ENCODE results near the gene NUCKS1.

NUCKS1 gene

GRCh38 chr1:205772607-205773032 is 22.6 kb upstream of the NUCKS1 start:
- Histone ChIP-seq H3K36me3 (ENCODE audit: insufficient read depth, low read length) (no peaks in the 10 kb centered on the region; the same call in 1 of the 2 replicates), H3K27ac (ENCODE audit: low read depth, low read length, poor library complexity, severe bottlenecking) (no peak overlapping the region), H3F3A (ENCODE audit: insufficient read depth, low read length) (no peaks in the 10 kb centered on the region), H2AFZ (ENCODE audit: low read length) (no peak overlapping the region), H3K4me2 (ENCODE audit: low read length) (no peak overlapping the region), H3K9ac (ENCODE audit: low read length) (no peak overlapping the region), H3K27me3 (ENCODE audit: insufficient read depth, low read length) (peaks cover 10% of the 10 kb centered on the region; the same call in 1 of the 2 replicates), H3K9me2 (ENCODE audit: low read depth, low read length) (no peaks in the 10 kb centered on the region), H3K9me3 (ENCODE audit: low read length) (0 out of 2 replicates have a peak, but pooled peaks cover 5% of the 10 kb centered on the region), H3K4me3 (ENCODE audit: low read depth, low read length, poor library complexity, severe bottlenecking) (no peak overlapping the region), H4K20me1 (ENCODE audit: insufficient read depth, low read length) (no peaks in the 10 kb centered on the region), H3K79me2 (ENCODE audit: insufficient read depth, low read length) (no peaks in the 10 kb centered on the region), H3K4me1 (ENCODE audit: insufficient read depth, low read length, severe bottlenecking) (peaks cover 9% of the 10 kb centered on the region)
- TF ChIP-seq EZH2 (IDR thresholded peaks at IDR 0.05; ENCODE audit: borderline replicate concordance, low read length) (no peak), CTCF (IDR thresholded peaks at IDR 0.05; ENCODE audit: low read length) (no peak)

GRCh38 chr1:205770618-205771017 is 20.6 kb upstream of the NUCKS1 start:
- H2AFZ ChIP-seq (ENCODE audit: low read length): no peak overlapping the region
- H3K4me2 ChIP-seq (ENCODE audit: low read length): no peak overlapping the region
- no peak overlapping the region for H3K9ac ChIP-seq (ENCODE audit: low read length)
- no peak overlapping the region for H3K4me3 ChIP-seq (ENCODE audit: low read depth, low read length, poor library complexity, severe bottlenecking)
- peaks cover 9% of the 10 kb centered on the region for H3K4me1 ChIP-seq (ENCODE audit: insufficient read depth, low read length, severe bottlenecking)
- TF ChIP-seq EZH2 (IDR thresholded peaks at IDR 0.05; ENCODE audit: borderline replicate concordance, low read length) (no peak), CTCF (IDR thresholded peaks at IDR 0.05; ENCODE audit: low read length) (no peak)
- no peaks in the 10 kb centered on the region for H4K20me1 ChIP-seq (ENCODE audit: insufficient read depth, low read length)
- 0 out of 2 replicates have a peak, but pooled peaks cover under 1% of the 10 kb centered on the region for H3K27me3 ChIP-seq (ENCODE audit: insufficient read depth, low read length)
- H3K9me2 ChIP-seq (ENCODE audit: low read depth, low read length): no peaks in the 10 kb centered on the region
- H3K9me3 ChIP-seq (ENCODE audit: low read length): no peaks in the 10 kb centered on the region
- no peaks in the 10 kb centered on the region for H3F3A ChIP-seq (ENCODE audit: insufficient read depth, low read length)
- no peak overlapping the region for H3K27ac ChIP-seq (ENCODE audit: low read depth, low read length, poor library complexity, severe bottlenecking)
- no peaks in the 10 kb centered on the region for H3K79me2 ChIP-seq (ENCODE audit: insufficient read depth, low read length)
- no peaks in the 10 kb centered on the region; the same call in 1 of the 2 replicates for H3K36me3 ChIP-seq (ENCODE audit: insufficient read depth, low read length)

GRCh38 chr1:205769641-205770365 is 19.8 kb upstream of the NUCKS1 start:
- Histone ChIP-seq H3K27ac (ENCODE audit: low read depth, low read length, poor library complexity, severe bottlenecking) (no peak overlapping the region), H3K9me2 (ENCODE audit: low read depth, low read length) (no peaks in the 10 kb centered on the region), H3K9me3 (ENCODE audit: low read length) (no peaks in the 10 kb centered on the region), H3K36me3 (ENCODE audit: insufficient read depth, low read length) (no peaks in the 10 kb centered on the region; the same call in 1 of the 2 replicates), H3K4me1 (ENCODE audit: insufficient read depth, low read length, severe bottlenecking) (peaks cover 9% of the 10 kb centered on the region), H3K27me3 (ENCODE audit: insufficient read depth, low read length) (no peaks in the 10 kb centered on the region), H3K79me2 (ENCODE audit: insufficient read depth, low read length) (no peaks in the 10 kb centered on the region), H2AFZ (ENCODE audit: low read length) (no peak overlapping the region), H4K20me1 (ENCODE audit: insufficient read depth, low read length) (no peaks in the 10 kb centered on the region), H3F3A (ENCODE audit: insufficient read depth, low read length) (no peaks in the 10 kb centered on the region), H3K4me3 (ENCODE audit: low read depth, low read length, poor library complexity, severe bottlenecking) (no peak overlapping the region), H3K4me2 (ENCODE audit: low read length) (no peak overlapping the region), H3K9ac (ENCODE audit: low read length) (no peak overlapping the region)
- TF ChIP-seq EZH2 (IDR thresholded peaks at IDR 0.05; ENCODE audit: borderline replicate concordance, low read length) (no peak), CTCF (IDR thresholded peaks at IDR 0.05; ENCODE audit: low read length) (no peak)

Data from OCI-LY1 (cell line).